Trophoblast cell (in vitro differentiated cells and primary cell): ENCODE results near the gene SLC10A1.

Experiments
- DNase-seq, 2 donors: peaks; one replicate each; pipeline ENCODE4 v3.0.0-alpha.2; 2016
- H2AFZ ChIP-seq: 2 replicates; pipeline ENCODE4 v1.6.1; 2013; ENCODE audit warnings: low read length, moderate library complexity, mild to moderate bottlenecking; ENCODE audit not compliant: insufficient read depth, poor library complexity
- H2AK5ac ChIP-seq: 2 replicates; pipeline ENCODE4 v1.6.1; 2013; ENCODE audit warnings: mild to moderate bottlenecking, low read length
- H2BK120ac ChIP-seq: 2 replicates; pipeline ENCODE4 v1.6.1; 2013; ENCODE audit warnings: low read length, mild to moderate bottlenecking, moderate library complexity; ENCODE audit not compliant: insufficient read depth, poor library complexity
- H2BK12ac ChIP-seq: 2 replicates; pipeline ENCODE4 v1.6.1; 2013; ENCODE audit warnings: mild to moderate bottlenecking, low read length, moderate library complexity
- H2BK5ac ChIP-seq: 2 replicates; pipeline ENCODE4 v1.6.1; 2013; ENCODE audit warnings: low read length, low read depth, moderate library complexity, mild to moderate bottlenecking; ENCODE audit not compliant: poor library complexity
- H3K14ac ChIP-seq: 2 replicates; pipeline ENCODE4 v1.6.1; 2013; ENCODE audit warnings: mild to moderate bottlenecking, low read length
- H3K18ac ChIP-seq: 2 replicates; pipeline ENCODE4 v1.6.1; 2013; ENCODE audit warnings: mild to moderate bottlenecking, low read length
- H3K23ac ChIP-seq: 2 replicates; pipeline ENCODE4 v1.6.1; 2013; ENCODE audit warnings: low read length
- H3K27ac ChIP-seq: 2 replicates; pipeline ENCODE4 v1.5.1; 2013; ENCODE audit warnings: low read depth, mild to moderate bottlenecking, inconsistent platforms, low read length, moderate library complexity
- H3K27me3 ChIP-seq: 2 replicates; pipeline ENCODE4 v1.6.1; 2013; ENCODE audit warnings: inconsistent platforms, mild to moderate bottlenecking, low read length, moderate library complexity; ENCODE audit not compliant: insufficient read depth
- H3K36me3 ChIP-seq, 2 experiments: 1 replicate in 1 of 2; 2 replicates in 1 of 2; pipeline ENCODE4 v1.6.1; 2013; ENCODE audit warnings: low read length in 2 of 2, mild to moderate bottlenecking in 2 of 2, moderate library complexity in 1 of 2; ENCODE audit not compliant: insufficient read depth in 2 of 2, control insufficient read depth in 1 of 2
- H3K4ac ChIP-seq: 2 replicates; pipeline ENCODE4 v1.6.1; 2013; ENCODE audit warnings: low read depth, mild to moderate bottlenecking, low read length, moderate library complexity
- H3K4me1 ChIP-seq, 2 experiments: 1 replicate in 1 of 2; 2 replicates in 1 of 2; pipeline ENCODE4 v1.6.1; 2013; ENCODE audit warnings: low read length in 2 of 2, mild to moderate bottlenecking in 2 of 2, moderate library complexity in 1 of 2; ENCODE audit not compliant: insufficient read depth in 2 of 2, control insufficient read depth in 1 of 2
- H3K4me2 ChIP-seq: 2 replicates; pipeline ENCODE4 v1.6.1; 2013; ENCODE audit warnings: inconsistent platforms, mild to moderate bottlenecking, low read length, moderate library complexity
- H3K4me3 ChIP-seq: 2 replicates; pipeline ENCODE4 v1.5.1; 2013; ENCODE audit warnings: mild to moderate bottlenecking, low read depth, low read length, inconsistent platforms
- H3K79me1 ChIP-seq: one replicate; pipeline ENCODE4 v1.6.1; 2013; ENCODE audit warnings: low read length
- H3K79me2 ChIP-seq: 2 replicates; pipeline ENCODE4 v1.6.1; 2013; ENCODE audit warnings: low read length, mild to moderate bottlenecking; ENCODE audit not compliant: control insufficient read depth, insufficient read depth, poor library complexity
- H3K9ac ChIP-seq: 2 replicates; pipeline ENCODE4 v1.6.1; 2013; ENCODE audit warnings: mild to moderate bottlenecking, low read length
- H3K9me3 ChIP-seq: 2 replicates; pipeline ENCODE4 v1.6.1; 2013; ENCODE audit warnings: low read depth, mild to moderate bottlenecking, control low read depth, inconsistent platforms, low read length; ENCODE audit not compliant: insufficient read depth
- H4K12ac ChIP-seq: 2 replicates; pipeline ENCODE4 v1.6.1; 2013; ENCODE audit warnings: low read depth, mild to moderate bottlenecking, low read length, moderate library complexity
- H4K8ac ChIP-seq: 2 replicates; pipeline ENCODE4 v1.6.1; 2013; ENCODE audit warnings: low read depth, mild to moderate bottlenecking, low read length, moderate library complexity
- H4K91ac ChIP-seq: one replicate; pipeline ENCODE4 v1.6.1; 2013; ENCODE audit warnings: low read depth, mild to moderate bottlenecking, low read length, moderate library complexity
- WGBS: extraction: QIAGEN DNeasy Blood & Tissue Kit; methylation state at CpG from one replicate; pipeline ENCODE4 v1.1.7; 2013; ENCODE audit warnings: missing lambda C conversion rate; ENCODE audit not compliant: insufficient read length, insufficient coverage; ENCODE audit errors: extremely low coverage; 5-methylcytosine and 5-hydroxymethylcytosine counted together

The SLC10A1 gene

GRCh38 chr14:69760810-69761209 lies 36.2 kb downstream of the SLC10A1 start:
- H2AK5ac ChIP-seq = no peak overlapping the region
- H3K79me2 ChIP-seq = no peaks in the 10 kb centered on the region
- no peak overlapping the region for H3K9ac ChIP-seq
- H3K79me1 ChIP-seq = no peaks in the 10 kb centered on the region
- no peak overlapping the region for H4K12ac ChIP-seq
- H3K14ac ChIP-seq = no peak overlapping the region
- no peak overlapping the region for H2BK5ac ChIP-seq
- no peak overlapping the region for H3K4me3 ChIP-seq
- H2BK120ac ChIP-seq = no peak overlapping the region
- no peak overlapping the region for H3K4ac ChIP-seq
- no peak overlapping the region for H2AFZ ChIP-seq
- H3K9me3 ChIP-seq = no peaks in the 10 kb centered on the region
- no peak overlapping the region for H2BK12ac ChIP-seq
- H4K91ac ChIP-seq = no peak overlapping the region
- H3K18ac ChIP-seq = no peak overlapping the region
- H3K27me3 ChIP-seq = no peaks in the 10 kb centered on the region
- WGBS = no CpG with 5 or more reads among the region's 1 CpG
- H3K4me2 ChIP-seq = no peak overlapping the region
- DNase-seq = no peak
- H4K8ac ChIP-seq = no peak overlapping the region
- no peaks in the 10 kb centered on the region for H3K36me3 ChIP-seq
- H3K27ac ChIP-seq = no peak overlapping the region
- H3K4me1 ChIP-seq = no peaks in the 10 kb centered on the region
- no peak overlapping the region for H3K23ac ChIP-seq

DNA sequence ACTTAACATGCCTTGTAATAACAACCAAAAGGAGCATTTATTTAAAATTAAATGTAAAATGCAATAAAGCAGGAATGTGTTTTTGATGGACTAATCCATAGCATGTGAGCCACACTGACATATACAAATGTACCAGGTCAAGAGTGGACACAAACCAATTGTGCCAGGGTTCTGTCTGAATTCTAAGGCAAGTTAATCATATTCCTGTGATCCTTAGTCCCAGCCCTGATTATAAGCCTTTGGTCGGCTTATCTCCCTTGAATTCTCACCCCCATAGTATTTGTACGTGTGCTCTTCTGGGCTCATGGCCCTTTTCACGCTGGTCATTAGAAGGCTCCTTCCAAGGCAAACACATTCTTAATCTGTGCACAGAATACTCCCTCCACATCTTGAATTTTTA lies 40.7 kb downstream of the SLC10A1 start:
- Histone ChIP-seq H3K27ac (no peak overlapping the region), H2BK120ac (no peak overlapping the region), H2AK5ac (no peak overlapping the region), H3K9ac (no peak overlapping the region), H3K79me1 (no peaks in the 10 kb centered on the region), H3K79me2 (no peaks in the 10 kb centered on the region), H4K91ac (no peak overlapping the region), H3K4ac (no peak overlapping the region), H3K4me2 (no peak overlapping the region), H3K4me1 (no peaks in the 10 kb centered on the region), H2BK12ac (no peak overlapping the region), H3K27me3 (no peaks in the 10 kb centered on the region), H3K23ac (no peak overlapping the region), H2AFZ (no peak overlapping the region), H4K12ac (no peak overlapping the region), H3K14ac (no peak overlapping the region), H3K36me3 (no peaks in the 10 kb centered on the region), H4K8ac (no peak overlapping the region), H3K9me3 (no peaks in the 10 kb centered on the region), H3K4me3 (no peak overlapping the region), H3K18ac (no peak overlapping the region), H2BK5ac (no peak overlapping the region)
- DNase-seq = no peak
- WGBS = no CpG with 5 or more reads among the region's 3 CpGs

- no peak overlapping the region for H3K4ac ChIP-seq
- H3K27ac ChIP-seq = no peak overlapping the region
- no peaks in the 10 kb centered on the region for H3K9me3 ChIP-seq
- no peak overlapping the region for H2BK5ac ChIP-seq
- no peak overlapping the region for H3K4me2 ChIP-seq
- no peak overlapping the region for H4K8ac ChIP-seq
- H2BK120ac ChIP-seq = no peak overlapping the region
- no peak overlapping the region for H4K91ac ChIP-seq
- no peaks in the 10 kb centered on the region for H3K27me3 ChIP-seq
- no CpG with 5 or more reads among the region's 2 CpGs for WGBS
- no peak overlapping the region for H2BK12ac ChIP-seq
- no peak overlapping the region for H3K9ac ChIP-seq
- no peak overlapping the region for H3K4me3 ChIP-seq
- H3K14ac ChIP-seq = no peak overlapping the region
- H3K4me1 ChIP-seq = no peaks in the 10 kb centered on the region
- H3K18ac ChIP-seq = no peak overlapping the region
- no peaks in the 10 kb centered on the region for H3K79me2 ChIP-seq
- H3K23ac ChIP-seq = no peak overlapping the region
- H4K12ac ChIP-seq = no peak overlapping the region
- no peak overlapping the region for H2AK5ac ChIP-seq
- no peak for DNase-seq
- H3K79me1 ChIP-seq = no peaks in the 10 kb centered on the region
- no peak overlapping the region for H2AFZ ChIP-seq
- no peaks in the 10 kb centered on the region for H3K36me3 ChIP-seq
Observed at GRCh38 chr14:69755784-69756183, 41.3 kb downstream of the SLC10A1 start.

- H4K91ac ChIP-seq = no peak overlapping the region
- H4K12ac ChIP-seq = no peak overlapping the region
- no peak overlapping the region for H3K23ac ChIP-seq
- DNase-seq = no peak
- no peak overlapping the region for H2AK5ac ChIP-seq
- no peaks in the 10 kb centered on the region for H3K79me2 ChIP-seq
- H3K4me1 ChIP-seq = no peaks in the 10 kb centered on the region
- H3K27ac ChIP-seq = no peak overlapping the region
- H2BK5ac ChIP-seq = no peak overlapping the region
- H3K36me3 ChIP-seq = no peaks in the 10 kb centered on the region
- no peak overlapping the region for H2BK12ac ChIP-seq
- H3K4me3 ChIP-seq = no peak overlapping the region
- H2AFZ ChIP-seq = no peak overlapping the region
- no peak overlapping the region for H3K4me2 ChIP-seq
- no peaks in the 10 kb centered on the region for H3K79me1 ChIP-seq
- no peaks in the 10 kb centered on the region for H3K9me3 ChIP-seq
- no peaks in the 10 kb centered on the region for H3K27me3 ChIP-seq
- no peak overlapping the region for H2BK120ac ChIP-seq
- H3K9ac ChIP-seq = no peak overlapping the region
- H4K8ac ChIP-seq = no peak overlapping the region
- no peak overlapping the region for H3K18ac ChIP-seq
- H3K4ac ChIP-seq = no peak overlapping the region
- no peak overlapping the region for H3K14ac ChIP-seq
Observed at GRCh38 chr14:69755296-69755695, 41.7 kb downstream of the SLC10A1 start.

DNA sequence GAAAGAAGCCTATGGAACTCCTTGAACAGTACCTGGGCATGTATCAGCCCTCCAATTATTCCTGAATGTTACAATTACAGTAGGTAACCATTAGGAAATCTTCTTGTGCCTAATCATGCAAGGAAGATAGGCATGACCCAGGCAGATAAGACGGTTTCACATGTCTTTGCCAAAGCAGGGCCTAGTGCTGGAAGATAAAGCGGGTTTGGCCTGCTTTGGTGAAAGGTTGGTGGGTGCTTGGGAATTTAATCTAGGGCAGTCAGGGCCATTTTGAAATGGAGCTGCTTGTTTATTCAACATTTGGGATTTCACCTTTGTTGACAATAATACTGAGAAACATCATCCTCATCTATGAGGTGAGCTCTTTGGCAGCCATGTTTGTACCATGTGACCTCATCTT lies 42.6 kb downstream of the SLC10A1 start:
- Histone ChIP-seq H2BK5ac (no peak overlapping the region), H2AK5ac (no peak overlapping the region)
- WGBS = no CpG with 5 or more reads among the region's 2 CpGs

More for the DNA sequence above, 42.6 kb downstream of the SLC10A1 start:
- H3K18ac ChIP-seq = no peak overlapping the region
- no peaks in the 10 kb centered on the region for H3K79me1 ChIP-seq
- H4K12ac ChIP-seq = no peak overlapping the region
- H2AFZ ChIP-seq = no peak overlapping the region
- H3K79me2 ChIP-seq = no peaks in the 10 kb centered on the region
- H4K8ac ChIP-seq = no peak overlapping the region
- no peak overlapping the region for H3K9ac ChIP-seq
- H3K9me3 ChIP-seq = no peaks in the 10 kb centered on the region
- no peaks in the 10 kb centered on the region for H3K36me3 ChIP-seq
- H4K91ac ChIP-seq = no peak overlapping the region
- no peak overlapping the region for H3K4me3 ChIP-seq
- no peaks in the 10 kb centered on the region for H3K4me1 ChIP-seq
- no peak overlapping the region for H3K23ac ChIP-seq
- no peak overlapping the region for H3K14ac ChIP-seq
- no peak for DNase-seq
- H3K27ac ChIP-seq = no peak overlapping the region
- H3K4me2 ChIP-seq = no peak overlapping the region
- no peaks in the 10 kb centered on the region for H3K27me3 ChIP-seq
- H3K4ac ChIP-seq = no peak overlapping the region
- no peak overlapping the region for H2BK12ac ChIP-seq
- H2BK120ac ChIP-seq = no peak overlapping the region
